Mesenteric fat pad (tissue), 1 donor: ENCODE measurements around the gene TWIST2. TPM values are rescaled to one million over a fixed set of nuclear protein-coding genes. Genes with fewer than 3 reads are reported as not detected.
A peak's percentile ranks its signal among the peaks of the same experiment; 100 is the strongest.

Experiments used
- DNase-seq: peaks from one replicate; pipeline ENCODE4 v3.0.0-alpha.2; 2020; ENCODE audit warnings: low spot score
- total RNA-seq: library from RNA; stranded (reverse); fragmentation: NEBNext Ultra II Directional; extraction: Animal tissue kit (Norgen Biotek cat#: 25700); gene quantifications from one replicate; pipeline ENCODE4 v1.2.1, GENCODE V29; 2021
- donor health status: DM: yes; HTN: yes; CAD: no.

TWIST2 gene
- total RNA-seq, 1 donor from 2014 or later = 73.9 TPM

GRCh38 chr2:238916176-238916874 lies 68.4 kb downstream of the TWIST2 start:
- no peak for DNase-seq

GRCh38 chr2:238916875-238917590 lies 69.1 kb downstream of the TWIST2 start:
- DNase-seq = peak; percentile 87

- DNase-seq = peak; percentile 57
Measured at GRCh38 chr2:238919307-238919706, 71.4 kb downstream of the TWIST2 start.

- DNase-seq = no peak
Measured at GRCh38 chr2:238920053-238920452, 72.2 kb downstream of the TWIST2 start.

- peak; percentile 74 for DNase-seq
Measured at GRCh38 chr2:238920601-238921001, 72.7 kb downstream of the TWIST2 start.

- peak; percentile 72 for DNase-seq
Measured at GRCh38 chr2:238921259-238921658, 73.4 kb downstream of the TWIST2 start.

GRCh38 chr2:238921681-238922319 lies 73.9 kb downstream of the TWIST2 start:
- DNase-seq = peak; percentile 75

GRCh38 chr2:238922435-238922834 lies 74.5 kb downstream of the TWIST2 start:
- DNase-seq = peak; percentile 49

GRCh38 chr2:238924032-238924431 lies 76.1 kb downstream of the TWIST2 start:
- DNase-seq = peak; percentile 59

GRCh38 chr2:238924796-238925195 lies 76.9 kb downstream of the TWIST2 start:
- DNase-seq = no peak

GRCh38 chr2:238925281-238925680 lies 77.4 kb downstream of the TWIST2 start:
- peak; percentile 85 for DNase-seq

- DNase-seq = peak; percentile 64
Measured at GRCh38 chr2:238925816-238926521, 78.1 kb downstream of the TWIST2 start.

- peak; percentile 81 for DNase-seq
Measured at GRCh38 chr2:238926761-238927611, 79.1 kb downstream of the TWIST2 start.

GRCh38 chr2:238927746-238928519 lies 80.0 kb downstream of the TWIST2 start:
- peak; percentile 79 for DNase-seq

- DNase-seq = peak; percentile 53
Measured at GRCh38 chr2:238928520-238929241, 80.8 kb downstream of the TWIST2 start.

GRCh38 chr2:238929242-238930081 lies 81.6 kb downstream of the TWIST2 start:
- DNase-seq = peak; percentile 89

GRCh38 chr2:238930216-238930615 lies 82.3 kb downstream of the TWIST2 start:
- DNase-seq = peak; percentile 45
